GM21367 (cell line): Measurements from ENCODE around the gene COX4I2.

Experiments used
- ATAC-seq: cut with Tn5 transposase; IDR thresholded peaks from one replicate; pipeline ENCODE4 v1.9.1; 2021; ENCODE audit not compliant: unreplicated experiment

The COX4I2 gene

DNA sequence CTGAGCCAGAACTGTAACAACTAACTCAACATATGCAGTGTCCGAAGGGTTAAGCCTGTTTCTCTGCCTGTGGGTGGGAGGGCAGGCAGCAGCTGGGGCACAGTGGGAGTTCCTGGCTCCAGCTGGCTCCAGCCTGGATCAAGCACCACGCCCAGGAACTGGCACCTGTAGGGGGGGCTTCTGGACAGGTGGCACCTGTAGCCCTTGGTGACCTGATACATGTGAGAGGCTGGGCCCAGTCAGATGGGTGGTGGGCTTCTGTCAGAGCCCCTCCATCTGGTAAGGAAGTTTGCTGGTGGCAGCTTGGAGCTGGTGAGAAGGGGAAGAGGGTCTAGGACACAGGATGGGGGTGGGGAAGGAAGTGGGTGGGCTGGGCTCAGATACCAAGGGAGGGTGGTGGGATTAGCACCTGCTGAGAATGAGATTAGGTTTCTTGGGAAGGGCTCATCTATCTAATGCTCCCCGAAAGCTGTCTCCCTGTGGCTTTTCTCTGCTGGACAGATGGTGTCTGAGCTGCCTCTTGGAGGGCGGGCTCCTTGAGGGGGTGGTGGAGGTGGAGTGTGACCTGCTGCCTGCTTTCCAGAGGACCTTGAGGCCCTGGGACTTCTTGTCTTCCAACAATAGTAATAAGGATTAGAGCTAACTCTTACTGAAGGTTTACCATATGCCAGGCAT lies 56.4 kb downstream of the COX4I2 start:
- no peak for ATAC-seq
